ENCODE data around the gene TP63. TPM values are rescaled to one million over a fixed set of nuclear protein-coding genes. Genes with fewer than 3 reads are reported as not detected.

The TP63 gene
- total RNA-seq, 1 donor from 2014 or later, result 122 TPM

- H3K27me3 ChIP-seq (ENCODE audit: control insufficient read depth, insufficient read depth, low read length), result no peaks in the 10 kb centered on the region
- H3K4me3 ChIP-seq (ENCODE audit: low read depth, low read length), result no peak overlapping the region
- no peak for FAIRE-seq
Observed at GRCh38 chr3:189903562-189904250, 272.5 kb downstream of the TP63 start.

GRCh38 chr3:189907803-189908202, 276.6 kb downstream of the TP63 start:
- Histone ChIP-seq H3K4me3 (ENCODE audit: low read depth, low read length) (no peak overlapping the region), H3K36me3 (ENCODE audit: control insufficient read depth, insufficient read depth, low read length) (no peaks in the 10 kb centered on the region), H3K27me3 (ENCODE audit: control insufficient read depth, insufficient read depth, low read length) (no peaks in the 10 kb centered on the region)
- DNase-seq (ENCODE audit: low read depth), result no peak
- TF ChIP-seq CTCF (IDR thresholded peaks at IDR 0.05; ENCODE audit: insufficient read depth, low read length, severe bottlenecking), result no peak
- no peak for FAIRE-seq

More at GRCh38 chr3:189903562-189904250, 272.5 kb downstream of the TP63 start:
- TF ChIP-seq CTCF (IDR thresholded peaks at IDR 0.05; ENCODE audit: insufficient read depth, low read length, severe bottlenecking), result no peak
- no peaks in the 10 kb centered on the region for H3K36me3 ChIP-seq (ENCODE audit: control insufficient read depth, insufficient read depth, low read length)
- DNase-seq (ENCODE audit: low read depth), result no peak

- Histone ChIP-seq H3K4me3 (ENCODE audit: low read depth, low read length) (no peak overlapping the region), H3K36me3 (ENCODE audit: control insufficient read depth, insufficient read depth, low read length) (no peaks in the 10 kb centered on the region), H3K27me3 (ENCODE audit: control insufficient read depth, insufficient read depth, low read length) (no peaks in the 10 kb centered on the region)
- FAIRE-seq, result no peak
- DNase-seq (ENCODE audit: low read depth), result peak; percentile 100
- no peak for TF ChIP-seq CTCF (IDR thresholded peaks at IDR 0.05; ENCODE audit: insufficient read depth, low read length, severe bottlenecking)
Observed at GRCh38 chr3:189908646-189909045, 277.5 kb downstream of the TP63 start.

- no peak for FAIRE-seq
- H3K27me3 ChIP-seq (ENCODE audit: control insufficient read depth, insufficient read depth, low read length), result no peaks in the 10 kb centered on the region
- no peak for DNase-seq (ENCODE audit: low read depth)
- no peak overlapping the region for H3K4me3 ChIP-seq (ENCODE audit: low read depth, low read length)
- no peaks in the 10 kb centered on the region for H3K36me3 ChIP-seq (ENCODE audit: control insufficient read depth, insufficient read depth, low read length)
- no peak for TF ChIP-seq CTCF (IDR thresholded peaks at IDR 0.05; ENCODE audit: insufficient read depth, low read length, severe bottlenecking)
Observed at GRCh38 chr3:189909139-189909538, 277.9 kb downstream of the TP63 start.

GRCh38 chr3:189909573-189909972, 278.4 kb downstream of the TP63 start:
- Histone ChIP-seq H3K36me3 (ENCODE audit: control insufficient read depth, insufficient read depth, low read length) (no peaks in the 10 kb centered on the region), H3K4me3 (ENCODE audit: low read depth, low read length) (no peak overlapping the region), H3K27me3 (ENCODE audit: control insufficient read depth, insufficient read depth, low read length) (no peaks in the 10 kb centered on the region)
- FAIRE-seq (no peak), DNase-seq (ENCODE audit: low read depth) (peak; percentile 99)
- no peak for TF ChIP-seq CTCF (IDR thresholded peaks at IDR 0.05; ENCODE audit: insufficient read depth, low read length, severe bottlenecking)

- no peaks in the 10 kb centered on the region for H3K27me3 ChIP-seq (ENCODE audit: control insufficient read depth, insufficient read depth, low read length)
- FAIRE-seq, result no peak
- no peaks in the 10 kb centered on the region for H3K36me3 ChIP-seq (ENCODE audit: control insufficient read depth, insufficient read depth, low read length)
- TF ChIP-seq CTCF (IDR thresholded peaks at IDR 0.05; ENCODE audit: insufficient read depth, low read length, severe bottlenecking), result no peak
- H3K4me3 ChIP-seq (ENCODE audit: low read depth, low read length), result no peak overlapping the region
- peak; percentile 77 for DNase-seq (ENCODE audit: low read depth)
Observed at GRCh38 chr3:189911001-189911400, 279.8 kb downstream of the TP63 start.

Measured in bronchial epithelial cell (primary cell).